Esophagus squamous epithelium (tissue), 4 donors: ENCODE measurements around the gene MPZL1.

Source experiments
- CTCF ChIP-seq, 6 experiments: fragments of 450-650 bp in 4 of 6; fragments of 200-600 bp in 2 of 6; sonication (generic) in 2 of 6; IDR thresholded peaks; one replicate each; pipeline ENCODE4 v1.5.1; 2016 to 2019; ENCODE audit warnings: antibody characterized with exemption in 6 of 6, mild to moderate bottlenecking in 4 of 6, moderate library complexity in 4 of 6
- POLR2A ChIP-seq, 4 donors: fragments of 450-650 bp; IDR thresholded peaks; one replicate each; pipeline ENCODE4 v1.6.1; 2017; ENCODE audit warnings: antibody characterized with exemption in 4 of 4, mild to moderate bottlenecking in 4 of 4, moderate library complexity in 3 of 4

GRCh38 chr1:167673265-167673664, 48.5 kb upstream of the MPZL1 start:
- TF ChIP-seq CTCF (IDR thresholded peaks at IDR 0.05) (no peak), POLR2A (IDR thresholded peaks at IDR 0.05) (no peak)
